ENCODE measurements around the gene RTN3.
"Not testable (repeated sequence)": the region's sequence is repeated elsewhere in the genome, so short reads cannot be mapped to it uniquely, and the experiment has no call there.

RTN3 gene

GRCh38 chr11:63766531-63767235, 85.4 kb downstream of the RTN3 start:
- peaks cover 2% of the 10 kb centered on the region for H3K36me3 Mint-ChIP-seq (ENCODE audit: low read depth)
- H3K9me3 Mint-ChIP-seq, result no peaks in the 10 kb centered on the region
- peaks cover 6% of the 10 kb centered on the region for H3K4me1 Mint-ChIP-seq (ENCODE audit: low read depth)
- H3K27ac Mint-ChIP-seq, result peak overlapping the region; percentile 45
- H3K27me3 Mint-ChIP-seq (ENCODE audit: low read depth), result peaks cover 25% of the 10 kb centered on the region
- peak overlapping the region; percentile 98 for H3K4me3 Mint-ChIP-seq

- Mint-ChIP-seq H3K4me1 (ENCODE audit: low read depth) (peaks cover 6% of the 10 kb centered on the region), H3K27ac (peak overlapping the region; percentile 88), H3K27me3 (ENCODE audit: low read depth) (peaks cover 28% of the 10 kb centered on the region), H3K9me3 (no peaks in the 10 kb centered on the region), H3K4me3 (peak overlapping the region; percentile 98), H3K36me3 (ENCODE audit: low read depth) (peaks cover 2% of the 10 kb centered on the region)
Observed at GRCh38 chr11:63767267-63767564, 85.9 kb downstream of the RTN3 start.

- peaks cover 2% of the 10 kb centered on the region for H3K36me3 Mint-ChIP-seq (ENCODE audit: low read depth)
- peak overlapping the region; percentile 98 for H3K4me3 Mint-ChIP-seq
- peaks cover 33% of the 10 kb centered on the region for H3K27me3 Mint-ChIP-seq (ENCODE audit: low read depth)
- peak overlapping the region; percentile 88 for H3K27ac Mint-ChIP-seq
- H3K4me1 Mint-ChIP-seq (ENCODE audit: low read depth), result peaks cover 6% of the 10 kb centered on the region
- H3K9me3 Mint-ChIP-seq, result no peaks in the 10 kb centered on the region
Observed at GRCh38 chr11:63767565-63768236, 86.4 kb downstream of the RTN3 start.

- Mint-ChIP-seq H3K27ac (peak within 1 kb of the TSS; percentile 88), H3K36me3 (ENCODE audit: low read depth) (peaks cover 2% of the 10 kb centered on the region), H3K4me3 (peak within 1 kb of the TSS; percentile 98), H3K9me3 (no peaks in the 10 kb centered on the region), H3K4me1 (ENCODE audit: low read depth) (peaks cover 6% of the 10 kb centered on the region), H3K27me3 (ENCODE audit: low read depth) (peaks cover 39% of the 10 kb centered on the region)
Observed at GRCh38 chr11:63768237-63769041, 87.1 kb downstream of the RTN3 start, which contains the start of gene ZFTA. TSS of gene ZFTA (minus strand) at chr11:63768775. CDS start at chr11:63768622, 153 bp downstream.

- Mint-ChIP-seq H3K27me3 (ENCODE audit: low read depth) (peaks cover 43% of the 10 kb centered on the region), H3K4me3 (no peak overlapping the region), H3K9me3 (no peaks in the 10 kb centered on the region), H3K4me1 (ENCODE audit: low read depth) (peaks cover 6% of the 10 kb centered on the region), H3K27ac (no peak overlapping the region), H3K36me3 (ENCODE audit: low read depth) (peaks cover 2% of the 10 kb centered on the region)
Observed at GRCh38 chr11:63769042-63769713, 87.9 kb downstream of the RTN3 start.

DNA sequence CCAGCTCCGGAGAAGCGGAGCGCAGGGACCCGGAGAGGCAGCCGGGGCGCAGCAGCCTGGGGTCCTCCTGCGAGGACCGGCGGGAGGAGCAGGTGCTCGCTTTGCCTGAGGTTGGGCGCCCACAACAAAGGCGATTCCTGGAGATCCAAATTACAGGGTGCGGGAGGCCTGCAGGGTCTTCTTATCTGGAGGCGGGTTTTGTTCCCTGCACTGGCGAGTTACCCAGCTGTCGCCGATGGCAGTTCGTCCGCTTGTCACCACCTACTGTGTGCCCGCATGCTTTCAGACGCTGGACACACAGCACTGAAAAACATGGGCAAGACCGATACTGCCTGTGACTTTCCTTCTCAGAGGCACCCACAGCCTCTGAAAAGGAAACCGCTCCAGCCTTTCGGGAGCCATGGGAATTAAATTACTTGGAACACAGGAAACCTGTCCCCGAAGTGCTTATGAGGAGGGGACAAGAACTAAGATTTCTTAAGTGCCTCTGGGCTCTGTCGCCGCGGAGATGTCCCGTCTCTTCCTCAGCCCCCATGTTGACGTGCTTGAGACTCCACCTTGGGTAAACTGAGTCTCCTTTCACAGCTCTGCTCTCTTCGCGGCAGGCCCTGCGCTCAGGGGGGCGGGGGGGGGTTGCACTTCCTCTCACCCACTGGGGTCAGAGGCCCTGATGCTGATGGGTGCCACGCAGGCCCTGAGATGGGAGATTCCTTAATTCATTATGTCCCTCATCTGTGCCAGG, 88.6 kb downstream of the RTN3 start:
- no peaks in the 10 kb centered on the region for H3K9me3 Mint-ChIP-seq
- H3K27me3 Mint-ChIP-seq (ENCODE audit: low read depth), result peaks cover 46% of the 10 kb centered on the region
- H3K4me3 Mint-ChIP-seq, result peak overlapping the region; percentile 70
- peaks cover 2% of the 10 kb centered on the region for H3K36me3 Mint-ChIP-seq (ENCODE audit: low read depth)
- peaks cover 6% of the 10 kb centered on the region for H3K4me1 Mint-ChIP-seq (ENCODE audit: low read depth)
- H3K27ac Mint-ChIP-seq, result no peak overlapping the region

DNA sequence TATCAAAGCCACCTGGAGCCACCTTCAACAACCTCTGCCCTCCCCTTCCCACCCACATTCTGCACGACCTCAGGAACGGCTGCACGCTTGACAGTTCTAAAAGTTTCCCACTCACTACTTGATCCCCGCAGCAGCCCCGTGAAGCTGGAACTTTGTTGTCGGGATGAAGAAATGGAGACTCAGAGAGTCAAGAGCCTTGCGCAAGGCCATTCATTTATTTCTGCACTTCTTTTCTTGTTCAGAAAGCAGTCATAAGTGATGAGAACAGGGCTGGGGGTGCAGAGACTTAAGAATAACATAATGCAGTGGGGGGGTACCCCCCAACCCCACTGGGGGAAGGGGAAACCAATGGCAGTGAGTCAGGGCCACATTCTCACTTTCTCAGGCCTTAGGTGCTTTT, 89.5 kb downstream of the RTN3 start:
- peaks cover 2% of the 10 kb centered on the region for H3K36me3 Mint-ChIP-seq (ENCODE audit: low read depth)
- H3K27me3 Mint-ChIP-seq (ENCODE audit: low read depth), result peaks cover 53% of the 10 kb centered on the region
- H3K4me1 Mint-ChIP-seq (ENCODE audit: low read depth), result peaks cover 6% of the 10 kb centered on the region
- H3K4me3 Mint-ChIP-seq, result no peak overlapping the region
- H3K9me3 Mint-ChIP-seq, result no peaks in the 10 kb centered on the region
- H3K27ac Mint-ChIP-seq, result no peak overlapping the region

DNA sequence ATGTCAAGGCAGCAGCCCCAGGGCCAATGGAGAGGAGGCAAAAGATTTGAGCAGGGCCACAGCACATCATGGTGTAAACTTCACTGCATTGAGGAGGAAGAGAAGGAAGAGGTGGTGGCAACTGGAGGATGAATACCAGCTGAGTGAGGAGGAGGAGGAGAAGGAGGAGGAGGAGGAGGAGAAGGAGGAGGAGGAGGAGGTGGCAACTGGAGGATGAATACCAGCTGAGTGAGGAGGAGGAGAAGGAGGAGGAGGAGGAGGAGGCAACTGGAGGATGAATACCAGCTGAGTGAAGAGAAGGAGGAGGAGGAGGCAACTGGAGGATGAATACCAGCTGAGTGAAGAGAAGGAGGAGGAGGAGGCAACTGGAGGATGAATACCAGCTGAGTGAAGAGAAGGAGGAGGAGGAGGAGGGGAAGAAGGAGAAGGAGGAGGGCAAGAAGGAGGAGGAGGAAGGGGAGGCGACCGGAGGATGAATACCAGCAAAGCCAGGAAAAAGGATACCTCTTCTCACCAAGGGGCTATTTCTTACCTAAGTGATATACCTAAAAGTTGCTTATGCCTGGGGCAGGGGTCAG, 90.5 kb downstream of the RTN3 start:
- H3K4me1 Mint-ChIP-seq (ENCODE audit: low read depth); H3K4me3 Mint-ChIP-seq; H3K36me3 Mint-ChIP-seq (ENCODE audit: low read depth); H3K9me3 Mint-ChIP-seq; H3K27ac Mint-ChIP-seq: not testable (repeated sequence)
- peaks cover 59% of the 10 kb centered on the region for H3K27me3 Mint-ChIP-seq (ENCODE audit: low read depth)

DNA sequence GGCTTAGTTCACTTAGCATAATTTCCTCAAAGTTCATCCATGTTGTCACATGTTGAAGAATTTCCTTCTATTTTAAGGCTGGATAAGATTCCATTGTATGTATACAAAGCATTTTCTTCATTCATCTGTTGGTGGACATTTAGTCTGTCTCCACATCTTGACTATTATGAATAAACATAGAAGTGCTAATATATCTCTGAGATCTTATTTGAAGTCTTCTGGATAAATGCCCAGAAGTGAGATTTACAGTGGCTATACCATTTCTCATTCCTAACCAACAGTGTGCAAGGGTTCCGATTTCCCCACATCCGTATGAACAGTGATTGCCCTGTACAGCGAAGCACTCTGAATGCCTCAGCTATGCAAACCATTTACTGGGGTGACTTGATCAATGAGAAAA, 93.9 kb downstream of the RTN3 start:
- Mint-ChIP-seq H3K27me3 (ENCODE audit: low read depth) (peaks cover 57% of the 10 kb centered on the region), H3K4me3 (no peak overlapping the region), H3K9me3 (no peaks in the 10 kb centered on the region), H3K4me1 (ENCODE audit: low read depth) (no peaks in the 10 kb centered on the region), H3K27ac (no peak overlapping the region), H3K36me3 (ENCODE audit: low read depth) (no peaks in the 10 kb centered on the region)

- Mint-ChIP-seq H3K4me1 (ENCODE audit: low read depth) (no peaks in the 10 kb centered on the region), H3K4me3 (no peak overlapping the region), H3K36me3 (ENCODE audit: low read depth) (no peaks in the 10 kb centered on the region), H3K27ac (no peak overlapping the region), H3K27me3 (ENCODE audit: low read depth) (peaks cover 25% of the 10 kb centered on the region), H3K9me3 (no peaks in the 10 kb centered on the region)
Observed at GRCh38 chr11:63779039-63779438, 97.7 kb downstream of the RTN3 start.

DNA sequence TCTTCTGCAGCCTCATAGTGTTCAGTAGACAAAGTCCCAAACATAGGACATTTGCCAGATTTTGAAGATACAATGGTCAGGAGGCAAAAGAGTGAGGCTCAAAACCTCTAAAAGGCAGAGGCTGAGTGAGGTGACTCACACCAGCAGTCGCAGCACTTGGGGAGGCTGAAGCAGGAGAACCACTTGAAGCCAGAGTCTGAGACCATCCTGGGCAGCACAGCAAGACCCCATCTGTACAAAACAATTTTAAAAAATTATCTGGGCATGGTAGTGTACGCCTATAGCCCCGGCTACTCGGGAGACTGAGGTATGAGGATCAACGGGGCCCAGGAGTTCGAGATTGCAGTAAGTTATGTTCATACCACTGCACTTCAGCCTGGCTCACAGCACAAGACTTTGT, 101.4 kb downstream of the RTN3 start:
- Mint-ChIP-seq H3K9me3 (no peaks in the 10 kb centered on the region), H3K4me3 (no peak overlapping the region), H3K27ac (no peak overlapping the region)

GRCh38 chr11:63783925-63784592, 102.8 kb downstream of the RTN3 start:
- Mint-ChIP-seq H3K4me1 (ENCODE audit: low read depth) (no peaks in the 10 kb centered on the region), H3K4me3 (no peak overlapping the region), H3K27ac (no peak overlapping the region), H3K36me3 (ENCODE audit: low read depth) (no peaks in the 10 kb centered on the region), H3K27me3 (ENCODE audit: low read depth) (peaks cover 9% of the 10 kb centered on the region), H3K9me3 (no peaks in the 10 kb centered on the region)

More for the DNA sequence above, 101.4 kb downstream of the RTN3 start:
- H3K36me3 Mint-ChIP-seq (ENCODE audit: low read depth), result no peaks in the 10 kb centered on the region
- peaks cover 14% of the 10 kb centered on the region for H3K27me3 Mint-ChIP-seq (ENCODE audit: low read depth)
- no peaks in the 10 kb centered on the region for H3K4me1 Mint-ChIP-seq (ENCODE audit: low read depth)

DNA sequence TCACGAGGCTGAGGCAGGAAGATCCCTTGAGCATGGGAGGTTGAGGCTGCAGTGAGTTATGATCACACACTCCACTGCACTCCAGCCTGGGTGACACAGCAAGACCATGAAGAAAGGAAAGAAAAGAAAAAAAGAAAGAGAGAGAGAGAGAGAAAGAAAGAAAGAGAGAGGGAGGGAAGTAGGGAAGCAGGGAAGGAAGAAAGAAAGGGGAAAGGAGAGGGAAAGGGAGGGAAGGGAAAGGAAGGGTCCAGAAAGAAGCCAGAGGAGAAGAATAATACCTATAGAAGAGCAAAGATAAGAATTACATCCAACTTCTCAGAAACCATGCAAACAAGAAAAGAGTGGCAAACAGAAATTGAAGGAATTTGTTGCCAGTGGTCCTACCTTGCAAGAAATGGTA, 104.5 kb downstream of the RTN3 start:
- Mint-ChIP-seq H3K27me3 (ENCODE audit: low read depth) (peaks cover 6% of the 10 kb centered on the region), H3K9me3 (no peaks in the 10 kb centered on the region), H3K27ac (no peak overlapping the region), H3K4me1 (ENCODE audit: low read depth) (peaks cover 2% of the 10 kb centered on the region), H3K36me3 (ENCODE audit: low read depth) (no peaks in the 10 kb centered on the region), H3K4me3 (no peak overlapping the region)
